CD4-positive, alpha-beta T cell treated with Interferon alpha-2 for 1 hour (primary cell): ENCODE measurements around the gene PRSS8.

Source experiments
- DNase-seq, 2 donors: peaks; one replicate each; pipeline ENCODE4 v3.0.0-alpha.2; 2020 to 2022

Gene PRSS8

DNA sequence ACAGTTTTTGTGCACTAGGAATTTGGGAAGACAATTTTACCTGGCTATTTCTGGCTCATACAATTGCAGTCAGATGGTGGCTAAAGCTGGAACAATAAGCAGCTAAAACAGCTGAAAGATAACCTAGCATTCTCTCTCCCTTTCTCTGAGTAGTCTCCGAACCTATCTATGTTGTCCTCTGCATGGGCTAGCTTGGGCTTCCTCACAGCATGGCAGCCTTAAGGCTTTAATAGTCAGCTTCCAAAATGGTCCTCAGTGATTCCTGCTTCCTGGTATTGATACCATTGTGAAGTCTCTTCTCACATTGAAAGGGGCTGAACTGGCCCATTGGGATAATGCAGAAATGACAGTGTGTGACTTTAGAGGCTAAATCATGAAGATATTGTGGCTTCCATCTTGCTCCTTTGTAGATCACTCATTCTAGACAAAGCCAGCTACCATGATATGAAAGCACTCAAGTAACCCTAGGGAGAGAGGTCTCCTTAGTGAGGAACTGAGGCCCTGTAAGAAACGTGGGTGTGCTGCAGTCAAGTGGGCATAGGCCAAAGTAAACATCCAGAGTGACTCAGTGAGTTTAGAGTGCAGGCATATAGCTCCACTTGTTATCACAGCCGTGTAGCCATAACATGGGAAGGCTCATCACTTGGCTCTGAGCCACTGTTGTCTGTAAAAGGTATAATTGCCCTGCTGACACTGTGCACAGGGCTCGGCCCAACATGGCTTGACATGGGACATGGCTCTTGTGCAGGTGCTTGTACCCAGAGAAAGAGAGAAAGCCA lies 35.5 kb downstream of the PRSS8 start:
- no peak for DNase-seq

DNA sequence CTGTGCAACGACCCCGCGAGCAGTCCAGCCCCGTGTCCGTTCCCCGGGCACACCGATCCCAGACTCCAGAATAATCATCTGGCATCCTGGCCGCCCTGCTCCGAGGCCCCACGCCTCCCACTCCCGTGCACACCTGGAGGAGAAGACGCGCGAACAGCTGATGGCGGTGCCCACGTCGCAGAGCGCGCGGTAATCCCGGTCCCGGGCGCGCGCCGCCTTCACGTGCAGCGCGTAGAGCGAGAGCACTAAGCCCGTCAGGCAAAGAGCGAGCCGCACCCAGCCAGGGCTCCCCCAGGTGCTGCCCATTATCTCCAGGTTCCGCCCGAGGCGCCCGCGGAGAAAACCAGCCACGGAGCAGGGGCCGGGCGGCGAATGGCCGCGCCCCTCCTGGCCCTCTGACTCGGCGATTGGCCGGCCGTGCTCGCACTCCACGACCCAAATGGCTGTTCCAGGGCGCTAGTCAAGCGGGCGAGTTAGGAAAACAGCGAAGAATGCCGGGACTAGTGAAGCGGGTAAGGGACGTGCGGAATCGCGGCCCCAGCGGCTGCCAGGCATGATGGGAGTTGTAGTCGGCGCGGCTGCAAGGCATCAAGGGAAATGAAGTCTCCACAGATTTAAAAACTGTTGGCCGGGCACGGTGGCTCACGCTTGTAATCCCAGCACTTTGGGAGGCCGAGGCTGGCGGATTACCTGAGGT lies 41.0 kb downstream of the PRSS8 start, which contains the start of gene VKORC1:
Gene VKORC1 (minus strand): TSS at position 374 of the 697 bp plus-strand sequence. CDS start 68 bp downstream, at position 306.
- DNase-seq = peak; percentile 86 to 91

DNA sequence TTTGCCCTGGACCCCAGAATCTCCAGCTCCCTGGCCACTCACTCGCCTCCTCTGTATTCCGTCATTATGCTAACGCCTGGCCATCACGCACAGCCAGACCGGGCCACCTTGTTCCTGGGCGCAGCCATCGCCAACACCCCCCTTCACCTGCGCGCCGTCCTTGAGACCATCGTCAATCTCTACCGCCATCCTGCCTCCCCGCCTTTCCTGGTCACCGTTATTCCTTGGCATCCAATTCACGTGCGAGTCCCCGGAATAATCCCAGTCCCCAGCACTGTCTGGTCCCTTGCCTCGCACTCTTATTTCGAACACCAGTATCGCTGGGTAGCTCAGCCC lies 41.5 kb downstream of the PRSS8 start:
- no peak for DNase-seq

DNA sequence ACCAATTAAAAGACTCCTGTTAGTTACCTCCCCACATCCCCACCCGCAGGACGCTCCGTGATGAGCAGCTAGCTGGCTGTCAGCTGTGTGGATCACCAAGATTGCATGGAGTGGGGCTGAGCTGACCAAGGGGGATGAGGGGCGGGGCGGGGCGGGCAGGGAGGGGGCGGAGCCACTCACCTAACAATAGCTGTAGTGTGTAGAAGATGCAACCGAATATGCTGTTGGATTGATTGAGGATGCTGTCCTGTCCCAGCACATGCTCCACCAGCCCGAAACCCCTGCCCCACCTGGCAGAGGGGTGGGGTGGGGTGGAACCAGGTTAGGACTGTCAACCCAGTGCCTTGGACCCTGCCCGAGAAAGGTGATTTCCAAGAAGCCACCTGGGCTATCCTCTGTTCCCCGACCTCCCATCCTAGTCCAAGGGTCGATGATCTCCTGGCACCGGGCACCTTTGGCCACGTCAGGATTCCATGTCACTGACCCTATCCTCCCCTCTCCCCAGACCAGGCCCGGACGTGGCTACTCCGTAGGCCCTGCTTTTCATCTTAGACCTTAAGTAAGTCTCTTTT lies 42.3 kb downstream of the PRSS8 start:
- DNase-seq = no peak

DNA sequence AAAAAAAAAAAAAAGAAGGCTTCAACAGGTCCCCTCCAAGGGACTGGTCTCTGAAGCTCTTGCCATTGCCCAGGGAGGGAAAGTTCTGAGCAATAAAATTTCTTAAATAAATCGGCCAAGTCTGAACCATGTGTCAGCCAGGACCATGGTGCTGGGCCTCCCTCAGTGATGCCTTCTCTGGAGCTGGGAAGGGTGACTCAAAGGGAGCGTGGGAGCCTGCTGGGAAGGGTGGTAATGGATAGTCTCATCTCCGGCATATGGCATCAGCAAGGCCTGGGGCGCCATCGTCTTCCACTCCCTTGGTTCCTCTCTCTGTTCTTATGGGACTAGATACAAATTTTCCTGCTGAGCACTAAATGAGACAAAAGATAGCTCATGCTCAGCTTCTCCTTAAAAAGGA lies 43.2 kb downstream of the PRSS8 start:
- no peak for DNase-seq

DNA sequence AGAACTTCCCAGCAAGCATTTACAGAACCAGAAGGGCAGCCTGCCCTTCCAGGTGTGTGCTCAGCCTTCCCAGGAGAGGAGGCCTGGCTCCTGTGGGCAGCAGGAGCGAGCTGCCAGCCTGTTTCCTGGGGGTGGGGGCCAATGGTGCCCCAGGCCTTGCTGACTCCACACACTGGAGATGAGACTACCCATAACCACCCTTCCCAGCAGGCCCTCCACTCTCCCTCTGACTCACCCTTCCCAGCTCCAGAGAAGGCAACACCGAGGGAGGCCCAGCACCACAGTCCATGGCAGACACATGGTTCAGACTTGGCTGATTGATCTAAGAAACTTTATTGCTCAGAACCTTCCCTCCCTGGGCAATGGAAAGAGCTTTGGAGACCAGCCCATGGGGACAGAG lies 45.0 kb downstream of the PRSS8 start:
- DNase-seq = no peak

DNA sequence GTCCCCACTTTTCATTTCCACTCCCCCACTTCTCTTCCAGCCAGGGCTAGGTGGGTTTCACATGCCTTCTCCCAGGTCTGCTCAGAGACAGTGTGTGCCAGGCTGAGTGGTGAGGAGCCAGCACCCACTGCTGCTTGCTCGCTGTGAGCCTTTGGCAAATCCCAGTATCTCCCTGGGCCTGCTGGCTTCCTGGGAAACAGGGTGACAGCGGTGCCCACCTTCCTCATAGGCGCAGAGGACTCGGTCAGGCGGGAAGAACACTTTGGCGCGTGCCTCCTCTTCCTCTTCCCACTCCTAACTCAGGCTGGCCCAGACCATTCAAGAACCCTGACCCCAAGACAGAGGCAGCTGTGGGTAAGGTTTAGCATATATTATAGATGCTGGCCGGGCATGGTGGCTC lies 46.3 kb downstream of the PRSS8 start:
- no peak for DNase-seq

DNA sequence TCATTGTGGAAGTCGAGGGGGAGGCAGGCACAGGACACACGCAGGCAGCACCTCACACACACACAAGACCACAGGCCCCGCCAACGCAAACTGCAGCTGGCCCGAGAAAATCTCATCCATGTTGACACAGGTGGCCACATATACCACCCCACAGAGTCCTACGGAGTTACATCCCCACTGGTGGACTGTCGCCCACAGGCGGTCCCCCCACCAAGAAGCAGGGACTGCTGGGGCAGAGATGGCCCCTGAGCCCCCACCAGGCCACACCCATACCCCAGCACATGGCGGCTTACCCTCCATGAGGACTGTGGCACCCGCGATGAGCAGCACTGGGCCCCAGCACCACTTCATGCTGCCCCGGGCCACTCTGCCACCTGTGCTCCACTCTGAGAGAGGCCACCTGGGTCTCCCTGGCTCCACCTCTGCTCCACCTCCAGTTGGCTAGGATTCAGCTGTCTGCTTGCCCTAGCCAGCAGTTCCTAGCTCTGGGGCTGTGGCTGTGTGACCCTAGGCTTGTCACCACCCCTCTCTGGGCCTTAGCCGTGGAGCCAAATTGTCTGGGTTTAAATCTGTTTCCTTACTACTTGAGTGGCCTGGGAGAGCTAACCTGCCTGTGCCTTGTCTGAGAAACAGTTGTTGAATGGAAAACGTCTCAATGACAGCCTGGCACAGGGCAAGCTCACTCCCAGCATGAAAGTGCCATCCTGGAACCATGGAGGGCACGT lies 46.9 kb downstream of the PRSS8 start, which contains the start of gene PRSS53:
Gene PRSS53 (minus strand): TSS at position 485 of the 725 bp plus-strand sequence. CDS start 134 bp downstream, at position 351.
- DNase-seq = no peak

DNA sequence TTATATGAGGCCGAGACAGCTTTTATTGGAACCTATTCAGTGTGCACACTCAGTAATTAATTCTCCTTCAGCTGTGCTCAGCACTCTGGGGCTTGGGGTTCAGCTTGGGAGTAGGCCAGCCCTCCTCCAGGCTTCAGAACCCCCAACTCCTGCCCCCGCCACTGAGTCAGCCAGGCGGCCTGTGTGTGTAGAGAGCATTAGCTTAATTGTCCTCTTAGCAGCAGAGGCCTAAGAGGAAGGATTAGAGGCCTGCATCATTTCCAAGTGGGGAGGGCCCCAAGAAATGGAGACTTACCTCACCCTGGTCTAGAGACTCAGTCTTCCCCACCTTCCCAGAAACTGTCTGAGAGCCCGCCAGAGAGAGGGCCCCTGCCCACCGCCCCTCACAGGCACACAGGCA lies 47.6 kb downstream of the PRSS8 start:
- DNase-seq = no peak

DNA sequence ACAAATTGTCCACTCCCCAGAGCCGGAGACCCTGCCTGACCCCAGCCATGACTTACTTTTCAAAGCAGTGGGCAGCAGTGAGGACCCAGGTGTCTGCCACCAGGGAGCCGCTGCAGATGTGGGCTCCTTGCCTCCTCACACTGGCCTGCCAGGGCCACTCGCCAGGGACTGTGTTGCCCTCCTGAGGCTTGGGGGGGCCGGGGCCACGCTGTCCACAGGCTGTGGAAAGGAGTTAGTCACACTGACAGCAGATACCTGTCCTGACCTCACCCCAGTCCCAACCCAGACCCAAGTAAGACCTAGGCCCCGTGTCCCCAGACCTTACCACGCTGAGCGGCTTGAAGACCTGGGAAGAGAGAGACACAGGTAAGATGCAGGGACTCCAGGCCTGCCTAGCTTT lies 48.0 kb downstream of the PRSS8 start:
- no peak for DNase-seq

DNA sequence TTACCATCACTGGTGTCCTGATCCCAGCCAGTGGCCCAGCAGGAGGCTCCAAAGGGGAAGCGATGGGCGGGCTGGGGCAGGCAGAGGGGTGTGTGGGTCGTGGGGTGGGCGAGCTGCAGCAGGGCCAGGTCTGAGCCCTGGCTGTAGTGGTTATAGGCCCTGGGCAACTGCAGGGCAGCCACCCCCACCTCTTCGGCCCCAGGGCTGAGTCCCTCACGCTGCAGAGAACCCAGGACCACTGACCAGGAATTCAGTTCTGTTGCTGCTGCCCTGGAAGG lies 49.0 kb downstream of the PRSS8 start:
- no peak for DNase-seq

DNA sequence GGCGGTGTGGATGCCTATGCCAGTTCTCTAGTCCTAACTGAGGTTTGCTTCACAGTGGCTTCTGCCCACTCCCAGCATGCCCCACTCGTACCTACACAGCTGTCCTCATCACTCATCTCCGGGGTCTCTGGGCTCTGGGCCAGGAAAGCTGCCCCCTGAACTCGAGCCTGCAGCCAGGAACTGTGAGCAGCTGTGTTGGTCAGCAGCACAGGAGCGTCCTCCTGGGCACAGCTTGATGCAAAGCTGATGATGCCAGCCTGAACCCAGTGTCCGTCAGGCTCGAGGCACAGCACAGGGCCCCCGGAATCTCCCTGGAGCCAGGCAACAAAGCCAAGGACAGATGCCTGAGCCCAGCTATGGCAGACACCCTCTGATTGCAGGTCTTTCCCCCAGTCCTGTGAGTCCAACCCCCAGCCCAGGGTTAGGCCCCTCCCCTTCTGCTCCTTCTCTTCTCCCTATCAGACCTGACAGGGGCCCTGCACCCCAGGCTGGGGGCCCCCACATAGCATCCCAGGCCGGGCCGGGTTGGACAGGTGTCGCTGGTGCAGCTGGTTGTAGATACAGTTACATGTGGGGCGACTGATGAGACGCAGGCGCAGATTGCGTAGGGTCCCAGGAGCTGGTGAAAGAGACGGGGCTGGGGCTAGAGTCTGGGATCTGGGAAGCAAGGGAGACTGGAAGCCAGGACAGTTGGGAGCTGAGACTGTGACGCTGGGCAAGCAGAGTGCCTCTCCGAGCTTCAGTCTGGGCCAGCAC lies 49.5 kb downstream of the PRSS8 start:
- DNase-seq = no peak

DNA sequence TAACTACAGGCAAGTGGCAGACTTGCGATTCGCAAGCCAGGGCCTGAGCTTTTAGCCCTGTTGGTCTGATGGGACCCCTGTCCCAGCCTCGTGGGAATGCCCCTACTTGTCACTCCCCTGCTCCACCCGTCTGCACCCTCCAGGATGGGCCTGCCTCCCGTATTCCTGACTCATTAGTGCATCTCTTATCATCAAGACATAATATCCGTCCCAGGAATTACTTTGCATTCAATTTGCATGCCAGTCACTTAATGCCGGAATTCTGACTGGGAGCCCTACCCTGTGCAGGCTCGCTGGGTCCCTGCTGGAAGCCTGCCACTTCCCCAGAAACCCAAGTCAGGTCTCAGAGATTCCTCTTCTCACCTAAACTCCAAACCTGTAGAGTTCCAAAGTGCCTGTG lies 50.1 kb downstream of the PRSS8 start:
- no peak for DNase-seq

DNA sequence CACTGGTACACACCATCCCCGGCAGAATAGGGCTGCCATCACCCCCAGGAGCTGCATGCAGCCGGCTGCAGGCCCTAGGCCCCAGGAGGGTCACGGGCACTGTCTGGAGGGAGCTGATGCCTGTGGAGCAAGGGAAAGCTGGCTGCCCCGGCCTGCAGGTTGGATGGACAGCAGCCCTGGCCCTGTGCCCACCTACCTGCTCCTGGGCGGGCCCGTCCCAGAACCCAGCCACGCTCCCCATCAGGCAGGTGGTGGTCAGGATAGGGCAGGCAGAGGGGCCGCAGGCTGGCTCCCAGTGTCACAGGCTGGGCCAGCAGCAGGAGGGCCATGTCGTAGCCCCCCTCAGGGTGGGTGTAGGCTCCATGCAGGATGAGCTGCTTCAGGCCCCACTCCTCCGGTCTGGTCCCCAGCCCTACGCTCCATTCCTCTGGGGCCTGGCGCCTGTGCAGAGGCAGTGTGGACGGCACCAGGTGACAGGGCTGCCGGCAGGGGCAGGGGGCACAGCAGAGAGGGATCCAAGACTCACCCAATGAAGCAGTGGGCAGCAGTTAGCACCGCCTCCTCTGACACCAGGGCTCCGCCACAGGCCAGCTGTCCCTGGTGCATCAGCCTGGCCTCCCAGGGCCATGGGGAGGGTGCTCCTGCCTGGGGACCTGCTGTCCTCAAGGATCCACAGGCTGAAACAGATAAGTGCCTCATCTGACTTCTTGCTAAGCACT lies 50.8 kb downstream of the PRSS8 start:
- DNase-seq = no peak

DNA sequence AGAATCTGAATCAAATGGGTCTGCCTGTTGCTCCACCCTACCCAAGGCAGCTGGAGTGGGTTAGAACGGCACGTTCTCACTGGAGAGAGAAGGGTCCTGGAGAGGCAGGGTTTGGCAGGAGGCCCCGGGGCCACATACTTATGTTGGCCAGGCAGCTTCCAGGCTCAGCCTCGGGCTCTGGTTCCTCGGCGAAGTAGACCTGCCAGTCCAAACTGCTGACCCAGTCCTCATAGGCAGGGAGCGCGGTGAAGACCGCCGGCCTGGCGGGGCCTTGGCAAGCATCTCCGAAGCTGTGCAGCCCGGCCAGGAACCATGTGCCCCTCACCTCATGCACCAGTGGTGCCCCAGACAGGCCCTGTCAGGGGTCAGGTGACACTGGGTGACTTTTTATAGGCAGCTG lies 51.5 kb downstream of the PRSS8 start:
- DNase-seq = no peak

DNA sequence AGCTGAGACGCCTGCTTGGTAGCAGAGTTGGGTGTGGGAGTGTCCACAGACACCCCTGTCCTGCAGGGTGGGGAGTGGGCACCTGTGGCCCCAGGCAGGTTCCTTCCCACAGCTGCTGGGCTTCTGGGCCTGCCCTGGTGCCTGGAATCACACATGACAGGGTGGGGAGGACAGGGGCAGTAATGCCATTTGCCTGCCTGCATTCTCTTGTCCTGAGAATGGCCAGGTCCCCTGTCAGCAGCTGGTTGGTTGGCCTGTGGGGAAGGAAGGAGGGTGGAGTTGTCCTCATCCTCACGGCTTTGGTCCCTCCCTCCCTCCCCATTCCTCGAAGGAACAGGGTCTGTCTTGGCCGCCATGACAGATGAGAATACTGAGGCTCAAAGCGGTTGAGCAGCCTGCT lies 52.0 kb downstream of the PRSS8 start:
- DNase-seq = no peak

DNA sequence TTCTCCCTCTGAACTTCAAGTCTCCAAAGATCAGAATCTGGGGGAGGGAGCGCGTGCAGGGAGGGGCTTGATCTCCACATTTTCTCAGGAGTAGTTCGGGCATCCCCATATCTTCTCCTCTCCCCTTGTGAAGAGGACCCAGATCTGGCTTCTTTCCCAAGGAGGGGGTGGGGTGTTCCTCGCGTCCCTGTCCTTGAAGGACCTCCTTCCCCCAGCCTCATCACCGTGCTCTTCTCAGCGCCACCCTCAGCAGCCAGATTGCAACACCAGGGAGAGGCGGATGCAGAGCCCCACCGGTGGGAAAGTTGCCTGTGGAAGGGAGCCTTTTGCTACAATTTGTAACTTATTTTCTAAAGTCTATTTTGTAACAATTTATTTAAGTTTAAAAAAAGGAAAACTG lies 52.4 kb downstream of the PRSS8 start:
- no peak for DNase-seq

DNA sequence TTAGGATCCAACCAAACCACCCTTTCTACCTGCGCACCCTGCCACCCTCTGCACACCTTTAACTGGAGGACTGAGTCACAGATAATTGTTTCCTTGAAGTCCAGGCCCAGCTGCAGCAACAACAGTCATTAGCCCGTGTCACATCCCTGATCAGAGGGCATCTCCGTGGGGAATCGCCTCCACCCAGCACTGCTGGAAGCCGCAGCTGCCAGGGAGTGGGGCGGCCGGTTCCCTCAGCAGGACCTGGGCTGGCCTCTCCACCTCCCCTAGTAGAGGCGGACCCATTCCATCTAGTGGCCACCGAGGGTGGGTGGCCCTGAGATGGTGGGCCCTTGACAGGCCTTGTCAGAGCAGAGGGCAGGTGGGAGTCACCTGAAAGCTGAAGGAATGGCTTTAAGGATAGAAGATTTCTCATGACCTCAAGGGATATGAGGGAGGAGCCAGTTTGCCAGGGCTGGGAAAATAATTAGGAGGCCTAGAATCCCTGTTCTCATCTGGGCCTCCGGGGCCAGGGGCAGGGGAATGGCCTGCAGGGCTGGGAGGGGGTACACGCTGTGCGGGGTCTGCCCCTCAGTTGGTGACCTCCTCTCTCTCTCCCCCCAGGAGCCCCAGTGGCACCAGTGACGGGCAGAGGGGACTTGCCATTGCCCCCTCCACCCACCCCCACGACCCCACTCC lies 53.0 kb downstream of the PRSS8 start:
- no peak for DNase-seq
